A549 (cell line): ENCODE results near the gene BPNT1. TPM values are rescaled to one million over a fixed set of nuclear protein-coding genes. Genes with fewer than 3 reads are reported as not detected.

Source experiments
- ATAC-seq, 2 experiments: fragments of 200-7000 bp in 1 of 2; fragments of >200 bp in 1 of 2; cut with Nextera tagmentation in 1 of 2; cut with Tn5 transposase in 1 of 2; 3 replicates each; pipeline versions ENCODE4 v1.8.0 to v1.9.1; 2018 to 2020; ENCODE audit warnings: mild to moderate bottlenecking in 1 of 2, moderate library complexity in 1 of 2
- CTCF ChIA-PET: fragments of 300-600 bp; sonication (Branson Sonifier 250); formaldehyde crosslinking; extraction: SDS; loops from one replicate; lab custom pipeline; 2021; ENCODE audit warnings: antibody characterized with exemption, inconsistent platforms; lab: Yijun Ruan, JAX
- POLR2A ChIA-PET: fragments of 350-600 bp; formaldehyde crosslinking; extraction: SDS; loops from one replicate; lab custom pipeline; 2021; ENCODE audit warnings: antibody characterized with exemption, inconsistent platforms; lab: Yijun Ruan, JAX
- DNase-seq, 2 experiments: peaks; one replicate each; pipeline versions ENCODE4 v3.0.0 to v3.0.0-alpha.2; 2011 to 2016; ENCODE audit warnings: low read depth in 1 of 2, low spot score in 1 of 2
- FAIRE-seq: peaks from 2 replicates; lab custom pipeline; 2011; peaks lifted over from hg19 to GRCh38; lab: Jason Lieb, UNC
- H3K27ac ChIP-seq, 2 experiments: fragments of >200 bp; sonication (Bioruptor Twin); formaldehyde crosslinking; 3 replicates each; pipeline ENCODE4 v1.5.1; 2016 to 2017
- H3K4me1 ChIP-seq: fragments of >200 bp; sonication (Bioruptor Twin); formaldehyde crosslinking; 3 replicates; pipeline ENCODE4 v1.6.1; 2016
- H3K4me2 ChIP-seq: fragments of >200 bp; sonication (Bioruptor Twin); formaldehyde crosslinking; 3 replicates; pipeline ENCODE4 v1.6.1; 2016
- H3K4me3 ChIP-seq: fragments of >200 bp; sonication (Bioruptor Twin); formaldehyde crosslinking; 3 replicates; pipeline ENCODE4 v1.5.1; 2016
- H3K9me3 ChIP-seq: fragments of >200 bp; sonication (Bioruptor Twin); formaldehyde crosslinking; 3 replicates; pipeline ENCODE4 v1.6.1; 2016
- BHLHE40 ChIP-seq: IDR thresholded peaks from 2 replicates; pipeline ENCODE4 v1.6.1; 2012; ENCODE audit warnings: low read depth, low read length, inconsistent platforms
- CBX2 ChIP-seq: fragments of 200-600 bp; sonication (generic); IDR thresholded peaks from 2 replicates; pipeline ENCODE4 v1.6.1; 2016; ENCODE audit warnings: low read depth, mild to moderate bottlenecking, borderline replicate concordance
- CHD2 ChIP-seq: fragments of 150-350 bp; IDR thresholded peaks from 2 replicates; pipeline ENCODE4 v1.6.1; 2014; ENCODE audit warnings: low read length; ENCODE audit not compliant: partially characterized antibody
- EHF ChIP-seq: fragments of 250-450 bp; sonication (Bioruptor Pico); IDR thresholded peaks from 2 replicates; pipeline ENCODE4 v1.5.0; 2020; ENCODE audit warnings: mild to moderate bottlenecking
- EHMT2 ChIP-seq: fragments of 200-600 bp; sonication (generic); IDR thresholded peaks from 2 replicates; pipeline ENCODE4 v1.6.1; 2016; ENCODE audit warnings: antibody characterized with exemption, low read depth, mild to moderate bottlenecking, moderate library complexity
- FOSB ChIP-seq: fragments of 250-450 bp; sonication (Bioruptor Pico); IDR thresholded peaks from 2 replicates; pipeline ENCODE4 v1.5.0; 2020; ENCODE audit warnings: mild to moderate bottlenecking, moderate library complexity
- FOSL2 ChIP-seq, 2 experiments: fragments of 450-650 bp in 1 of 2; fragments of >200 bp in 1 of 2; sonication (Bioruptor Twin) in 1 of 2; formaldehyde crosslinking; IDR thresholded peaks; 2 replicates each; pipeline versions ENCODE4 v1.5.0 to v1.6.1; 2016 to 2020; ENCODE audit warnings: mild to moderate bottlenecking in 1 of 2, moderate library complexity in 1 of 2
- HEYL ChIP-seq: fragments of 250-450 bp; sonication (Bioruptor Pico); IDR thresholded peaks from 2 replicates; pipeline ENCODE4 v1.8.0; 2021; ENCODE audit warnings: mild to moderate bottlenecking, moderate library complexity
- HOXA7 ChIP-seq: fragments of 250-450 bp; sonication (Bioruptor Pico); IDR thresholded peaks from 2 replicates; pipeline ENCODE4 v1.5.0; 2020; ENCODE audit warnings: mild to moderate bottlenecking, moderate library complexity
- HOXB13 ChIP-seq: fragments of 250-450 bp; sonication (Bioruptor Pico); IDR thresholded peaks from 2 replicates; pipeline ENCODE4 v1.5.0; 2020; ENCODE audit warnings: low read depth, mild to moderate bottlenecking, moderate library complexity
- HOXB5 ChIP-seq: fragments of 250-450 bp; sonication (Bioruptor Pico); IDR thresholded peaks from 2 replicates; pipeline ENCODE4 v1.5.0; 2020; ENCODE audit warnings: mild to moderate bottlenecking, moderate library complexity
- JUNB ChIP-seq: fragments of >200 bp; sonication (Bioruptor Twin); formaldehyde crosslinking; IDR thresholded peaks from 2 replicates; pipeline ENCODE4 v1.6.1; 2016
- KDM1A ChIP-seq: fragments of 200-600 bp; sonication (generic); IDR thresholded peaks from 2 replicates; pipeline ENCODE4 v1.6.1; 2016; ENCODE audit warnings: low read depth, mild to moderate bottlenecking
- MAFK ChIP-seq: fragments of 450-650 bp; IDR thresholded peaks from 2 replicates; pipeline ENCODE4 v1.6.1; 2014; ENCODE audit not compliant: partially characterized antibody
- MAZ ChIP-seq: fragments of 150-350 bp; IDR thresholded peaks from 2 replicates; pipeline ENCODE4 v1.6.1; 2014; ENCODE audit warnings: antibody characterized with exemption, low read depth, low read length, borderline replicate concordance
- NPAS2 ChIP-seq: fragments of 250-450 bp; sonication (Bioruptor Pico); IDR thresholded peaks from 2 replicates; pipeline ENCODE4 v1.8.0; 2022; ENCODE audit warnings: mild to moderate bottlenecking, moderate library complexity, borderline replicate concordance
- NR3C1 ChIP-seq: fragments of >200 bp; sonication (Bioruptor Twin); formaldehyde crosslinking; IDR thresholded peaks from 3 replicates; pipeline ENCODE4 v1.6.1; 2017
- PHF8 ChIP-seq: fragments of 200-600 bp; sonication (generic); IDR thresholded peaks from 2 replicates; pipeline ENCODE4 v1.6.1; 2016; ENCODE audit warnings: low read depth, mild to moderate bottlenecking, antibody characterized with exemption, moderate library complexity, borderline replicate concordance
- POLR2A ChIP-seq: IDR thresholded peaks from 2 replicates; pipeline ENCODE4 v1.6.1; 2012; ENCODE audit warnings: mild to moderate bottlenecking, low read length
- RAD21 ChIP-seq, 2 experiments: fragments of >200 bp in 1 of 2; sonication (Bioruptor Twin) in 1 of 2; formaldehyde crosslinking in 1 of 2; IDR thresholded peaks in 1 of 2; conservative IDR thresholded peaks in 1 of 2; 2 replicates in 1 of 2; 3 replicates in 1 of 2; pipeline ENCODE4 v1.6.1; 2012 to 2018; ENCODE audit warnings: inconsistent platforms in 1 of 2
- TFCP2L1 ChIP-seq: fragments of 250-450 bp; sonication (Bioruptor Pico); IDR thresholded peaks from 2 replicates; pipeline ENCODE4 v1.5.0; 2021; ENCODE audit warnings: mild to moderate bottlenecking
- ZC3H11A ChIP-seq: fragments of 450-650 bp; IDR thresholded peaks from 2 replicates; pipeline ENCODE4 v1.6.1; 2014; ENCODE audit warnings: antibody characterized with exemption, mild to moderate bottlenecking
- ZNF302 ChIP-seq: fragments of 250-450 bp; sonication (Bioruptor Pico); IDR thresholded peaks from 2 replicates; pipeline ENCODE4 v1.9.0; 2021; ENCODE audit warnings: inconsistent platforms, mild to moderate bottlenecking, moderate library complexity
- WGBS: methylation state at CpG from one replicate; pipeline ENCODE4 v1.1.6; 2017; ENCODE audit errors: missing lambda C conversion rate; 5-methylcytosine and 5-hydroxymethylcytosine counted together
- polyA plus RNA-seq, 4 experiments: library from polyadenylated mRNA; depleted of rRNA in 3 of 4; stranded (reverse); fragments of >200 nt; fragmentation: RNase III in 1 of 4; extraction: RNeasy Plus Mini Kit Qiagen cat#74134 plus additional on column Dnase treatment in 1 of 4; gene quantifications; 2 replicates in 3 of 4; 3 replicates in 1 of 4; pipeline ENCODE4 v1.2.3, GENCODE V29; 2011 to 2017
- TF ChIP-seq, protein P1 (sequence below): IDR thresholded peaks from 2 replicates; pipeline ENCODE4 v1.6.1; 2012
- TF ChIP-seq, protein P2 (sequence below): IDR thresholded peaks from 2 replicates; pipeline ENCODE4 v1.6.1; 2012
- TF ChIP-seq, protein P3 (sequence below): fragments of 250-450 bp; sonication (Bioruptor Pico); IDR thresholded peaks from 2 replicates; pipeline ENCODE4 v1.5.0; 2020; ENCODE audit warnings: low read depth, mild to moderate bottlenecking, moderate library complexity
- TF ChIP-seq, protein P4 (sequence below): fragments of >200 bp; sonication (Bioruptor Twin); formaldehyde crosslinking; IDR thresholded peaks from 3 replicates; pipeline ENCODE4 v1.5.1; 2016
- TF ChIP-seq, protein P5 (sequence below): fragments of 450-650 bp; IDR thresholded peaks from 2 replicates; pipeline ENCODE4 v1.6.1; 2014; ENCODE audit warnings: antibody characterized with exemption
- TF ChIP-seq, protein P6 (sequence below): fragments of >200 bp; sonication (Bioruptor Twin); formaldehyde crosslinking; IDR thresholded peaks from 2 replicates; pipeline ENCODE4 v1.6.1; 2016

The BPNT1 gene
- polyA plus RNA-seq, 2 of the 4 experiments (the other 2 are of a cell fraction): 27.0 to 43.5 TPM

DNA sequence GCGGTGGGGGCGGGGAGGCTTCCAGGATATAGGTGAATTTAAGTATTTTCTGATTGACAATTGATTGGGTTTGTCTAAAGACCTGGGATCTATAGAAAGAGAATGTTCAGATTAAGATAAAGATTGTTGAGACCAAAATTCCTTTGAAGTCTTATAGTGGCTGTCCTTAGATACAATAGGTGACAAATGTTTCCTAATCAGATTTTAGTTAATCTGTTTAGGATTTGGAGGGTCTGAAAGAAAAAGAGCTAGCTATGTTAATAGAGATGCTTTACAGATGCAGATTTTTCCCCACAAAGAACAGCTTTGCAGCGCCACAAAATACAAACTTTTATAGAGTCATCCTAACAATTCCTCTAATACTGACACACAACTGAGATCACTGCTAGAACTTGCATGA is 28.7 kb downstream of the BPNT1 start:
- FAIRE-seq: no peak
- H3K4me2 ChIP-seq: no peak overlapping the region
- no peaks in the 10 kb centered on the region for H3K4me1 ChIP-seq
- TF ChIP-seq, protein P1, sequence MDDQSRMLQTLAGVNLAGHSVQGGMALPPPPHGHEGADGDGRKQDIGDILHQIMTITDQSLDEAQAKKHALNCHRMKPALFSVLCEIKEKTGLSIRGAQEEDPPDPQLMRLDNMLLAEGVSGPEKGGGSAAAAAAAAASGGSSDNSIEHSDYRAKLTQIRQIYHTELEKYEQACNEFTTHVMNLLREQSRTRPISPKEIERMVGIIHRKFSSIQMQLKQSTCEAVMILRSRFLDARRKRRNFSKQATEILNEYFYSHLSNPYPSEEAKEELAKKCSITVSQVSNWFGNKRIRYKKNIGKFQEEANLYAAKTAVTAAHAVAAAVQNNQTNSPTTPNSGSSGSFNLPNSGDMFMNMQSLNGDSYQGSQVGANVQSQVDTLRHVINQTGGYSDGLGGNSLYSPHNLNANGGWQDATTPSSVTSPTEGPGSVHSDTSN: no peak
- TF ChIP-seq KDM1A (no peak), BHLHE40 (no peak), MAZ (no peak), POLR2A (no peak), CBX2 (no peak), HOXB5 (CRISPR knock-in tag) (no peak), CHD2 (no peak), PHF8 (no peak), NR3C1 (no peak), TFCP2L1 (CRISPR knock-in tag) (no peak), RAD21 (conservative IDR thresholded peaks at IDR 0.05 in 1 of 2, IDR thresholded peaks at IDR 0.05 in 1 of 2) (no peak)
- TF ChIP-seq, protein P2, sequence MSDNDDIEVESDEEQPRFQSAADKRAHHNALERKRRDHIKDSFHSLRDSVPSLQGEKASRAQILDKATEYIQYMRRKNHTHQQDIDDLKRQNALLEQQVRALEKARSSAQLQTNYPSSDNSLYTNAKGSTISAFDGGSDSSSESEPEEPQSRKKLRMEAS: no peak
- TF ChIP-seq, protein P3, sequence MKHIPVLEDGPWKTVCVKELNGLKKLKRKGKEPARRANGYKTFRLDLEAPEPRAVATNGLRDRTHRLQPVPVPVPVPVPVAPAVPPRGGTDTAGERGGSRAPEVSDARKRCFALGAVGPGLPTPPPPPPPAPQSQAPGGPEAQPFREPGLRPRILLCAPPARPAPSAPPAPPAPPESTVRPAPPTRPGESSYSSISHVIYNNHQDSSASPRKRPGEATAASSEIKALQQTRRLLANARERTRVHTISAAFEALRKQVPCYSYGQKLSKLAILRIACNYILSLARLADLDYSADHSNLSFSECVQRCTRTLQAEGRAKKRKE (CRISPR knock-in tag): no peak
- TF ChIP-seq, protein P4, sequence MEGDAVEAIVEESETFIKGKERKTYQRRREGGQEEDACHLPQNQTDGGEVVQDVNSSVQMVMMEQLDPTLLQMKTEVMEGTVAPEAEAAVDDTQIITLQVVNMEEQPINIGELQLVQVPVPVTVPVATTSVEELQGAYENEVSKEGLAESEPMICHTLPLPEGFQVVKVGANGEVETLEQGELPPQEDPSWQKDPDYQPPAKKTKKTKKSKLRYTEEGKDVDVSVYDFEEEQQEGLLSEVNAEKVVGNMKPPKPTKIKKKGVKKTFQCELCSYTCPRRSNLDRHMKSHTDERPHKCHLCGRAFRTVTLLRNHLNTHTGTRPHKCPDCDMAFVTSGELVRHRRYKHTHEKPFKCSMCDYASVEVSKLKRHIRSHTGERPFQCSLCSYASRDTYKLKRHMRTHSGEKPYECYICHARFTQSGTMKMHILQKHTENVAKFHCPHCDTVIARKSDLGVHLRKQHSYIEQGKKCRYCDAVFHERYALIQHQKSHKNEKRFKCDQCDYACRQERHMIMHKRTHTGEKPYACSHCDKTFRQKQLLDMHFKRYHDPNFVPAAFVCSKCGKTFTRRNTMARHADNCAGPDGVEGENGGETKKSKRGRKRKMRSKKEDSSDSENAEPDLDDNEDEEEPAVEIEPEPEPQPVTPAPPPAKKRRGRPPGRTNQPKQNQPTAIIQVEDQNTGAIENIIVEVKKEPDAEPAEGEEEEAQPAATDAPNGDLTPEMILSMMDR: no peak
- CTCF ChIA-PET: no interaction called here
- no peak for DNase-seq
- no peak overlapping the region for H3K4me3 ChIP-seq
- H3K27ac ChIP-seq: no peak overlapping the region
- 97% methylated on average over 3 of the region's 3 CpGs for WGBS
- ATAC-seq: no peak
- POLR2A ChIA-PET: no interaction called here
- H3K9me3 ChIP-seq: no peaks in the 10 kb centered on the region

DNA sequence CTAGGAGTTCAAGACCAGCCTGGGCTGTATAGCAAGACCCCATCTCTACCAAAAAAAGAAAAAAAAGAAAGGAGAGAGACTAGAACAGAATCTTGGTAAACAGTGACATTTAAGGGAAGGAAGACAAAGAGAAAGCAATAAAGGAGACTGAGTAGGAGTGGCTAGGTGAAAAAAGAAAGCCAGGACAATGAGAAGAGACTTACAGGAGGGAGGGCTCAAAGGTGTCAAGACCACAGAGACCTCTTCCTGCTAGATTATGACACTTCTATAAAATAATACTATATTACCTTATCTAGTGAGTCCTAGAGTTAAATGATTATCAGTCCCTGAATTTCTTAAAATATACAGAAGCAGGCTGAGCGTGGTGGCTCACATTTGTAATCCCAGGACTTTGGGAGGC is 33.2 kb downstream of the BPNT1 start:
- H3K4me2 ChIP-seq: no peak overlapping the region
- 93% methylated on average over 1 of the region's 1 CpG for WGBS
- TF ChIP-seq ZNF302 (CRISPR knock-in tag) (no peak), FOSB (CRISPR knock-in tag) (no peak), MAFK (no peak), CBX2 (no peak), HOXA7 (CRISPR knock-in tag) (no peak), NPAS2 (CRISPR knock-in tag) (no peak), HOXB13 (no peak), HEYL (CRISPR knock-in tag) (no peak), HOXB5 (CRISPR knock-in tag) (no peak), ZC3H11A (no peak), FOSL2 (IDR thresholded peaks at IDR 0.05) (no peak), FOSL2 (CRISPR knock-in tag; IDR thresholded peaks at IDR 0.05) (no peak), NR3C1 (no peak), EHF (CRISPR knock-in tag) (no peak), EHMT2 (no peak), JUNB (no peak)
- TF ChIP-seq, protein P5, sequence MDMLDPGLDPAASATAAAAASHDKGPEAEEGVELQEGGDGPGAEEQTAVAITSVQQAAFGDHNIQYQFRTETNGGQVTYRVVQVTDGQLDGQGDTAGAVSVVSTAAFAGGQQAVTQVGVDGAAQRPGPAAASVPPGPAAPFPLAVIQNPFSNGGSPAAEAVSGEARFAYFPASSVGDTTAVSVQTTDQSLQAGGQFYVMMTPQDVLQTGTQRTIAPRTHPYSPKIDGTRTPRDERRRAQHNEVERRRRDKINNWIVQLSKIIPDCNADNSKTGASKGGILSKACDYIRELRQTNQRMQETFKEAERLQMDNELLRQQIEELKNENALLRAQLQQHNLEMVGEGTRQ: no peak
- TF ChIP-seq, protein P6, sequence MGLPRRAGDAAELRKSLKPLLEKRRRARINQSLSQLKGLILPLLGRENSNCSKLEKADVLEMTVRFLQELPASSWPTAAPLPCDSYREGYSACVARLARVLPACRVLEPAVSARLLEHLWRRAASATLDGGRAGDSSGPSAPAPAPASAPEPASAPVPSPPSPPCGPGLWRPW: no peak
- TF ChIP-seq, all 56 proteins: peak for 0
- ChIA-PET POLR2A (no interaction called here), CTCF (no interaction called here)
- no peaks in the 10 kb centered on the region for H3K4me1 ChIP-seq
- no peak overlapping the region for H3K4me3 ChIP-seq
- FAIRE-seq (no peak), ATAC-seq (no peak), DNase-seq (no peak)
- H3K9me3 ChIP-seq: no peaks in the 10 kb centered on the region
- no peak overlapping the region for H3K27ac ChIP-seq
